HEK293 (cell line): ENCODE measurements around the gene MRTFA.

Experiments used
- CTCF ChIA-PET: fragments of 350-600 bp; formaldehyde crosslinking; extraction: SDS; loops from one replicate; lab custom pipeline; 2021; ENCODE audit warnings: antibody characterized with exemption; lab: Yijun Ruan, JAX
- POLR2A ChIA-PET: fragments of 300-600 bp; formaldehyde crosslinking; extraction: SDS; loops from one replicate; lab custom pipeline; 2020; ENCODE audit warnings: antibody characterized with exemption, inconsistent platforms; lab: Yijun Ruan, JAX
- H3K27ac ChIP-seq: fragments of 200-500 bp; sonication (Bioruptor generic); 2 replicates; pipeline ENCODE4 v1.5.1; 2014; ENCODE audit warnings: low read depth, low read length, control low read depth, inconsistent platforms; ENCODE audit errors: extremely low read depth
- H3K36me3 ChIP-seq, 2 experiments: fragments of 200-500 bp in 1 of 2; sonication (Bioruptor generic) in 1 of 2; 1 replicate in 1 of 2; 2 replicates in 1 of 2; pipeline ENCODE4 v1.5.1; 2014 to 2017; ENCODE audit warnings: inconsistent platforms in 2 of 2, low read length in 2 of 2; ENCODE audit not compliant: control insufficient read depth in 2 of 2, insufficient read depth in 1 of 2
- H3K4me1 ChIP-seq: fragments of 200-500 bp; sonication (Bioruptor generic); 2 replicates; pipeline ENCODE4 v1.5.1; 2014; ENCODE audit warnings: mild to moderate bottlenecking, low read length, inconsistent platforms; ENCODE audit not compliant: control insufficient read depth, insufficient read depth
- H3K4me3 ChIP-seq: 2 replicates; pipeline ENCODE4 v1.5.1; 2011; ENCODE audit warnings: low read depth, mild to moderate bottlenecking, control low read depth, low read length, moderate library complexity
- H3K9me3 ChIP-seq: fragments of 200-500 bp; sonication (Bioruptor generic); 2 replicates; pipeline ENCODE4 v1.5.1; 2014; ENCODE audit warnings: low read depth, low read length, inconsistent platforms; ENCODE audit not compliant: control insufficient read depth, insufficient read depth
- BCL6B ChIP-seq: fragments of 450-650 bp; formaldehyde crosslinking; IDR thresholded peaks from 2 replicates; pipeline ENCODE4 v1.5.1; 2017; ENCODE audit warnings: missing biosample characterization, missing genetic modification characterization
- FEZF1 ChIP-seq: fragments of 450-650 bp; formaldehyde crosslinking; IDR thresholded peaks from 2 replicates; pipeline ENCODE4 v1.5.1; 2016; ENCODE audit warnings: missing biosample characterization, missing genetic modification characterization
- GLI2 ChIP-seq: fragments of 450-650 bp; formaldehyde crosslinking; IDR thresholded peaks from 2 replicates; pipeline ENCODE4; 2017; ENCODE audit warnings: missing biosample characterization, missing genetic modification characterization, low read depth, borderline replicate concordance
- KLF10 ChIP-seq: fragments of 450-650 bp; IDR thresholded peaks from 2 replicates; pipeline ENCODE4 v1.5.1; 2018; ENCODE audit warnings: missing biosample characterization, mild to moderate bottlenecking, missing genetic modification characterization
- MEIS1 ChIP-seq: sonication (generic); formaldehyde crosslinking; IDR thresholded peaks from 2 replicates; pipeline ENCODE4 v1.8.1; 2022; ENCODE audit warnings: missing genetic modification reagents, mild to moderate bottlenecking, borderline replicate concordance
- PATZ1 ChIP-seq: fragments of 450-650 bp; formaldehyde crosslinking; IDR thresholded peaks from 2 replicates; pipeline ENCODE4 v1.5.1; 2016; ENCODE audit warnings: missing biosample characterization, missing genetic modification characterization
- SCRT1 ChIP-seq: fragments of 450-650 bp; formaldehyde crosslinking; IDR thresholded peaks from 2 replicates; pipeline ENCODE4 v1.5.1; 2016; ENCODE audit warnings: missing biosample characterization, missing genetic modification characterization, borderline replicate concordance
- SCRT2 ChIP-seq: fragments of 450-650 bp; formaldehyde crosslinking; IDR thresholded peaks from 2 replicates; pipeline ENCODE4 v1.5.1; 2016; ENCODE audit warnings: missing biosample characterization, missing genetic modification characterization
- SP3 ChIP-seq: fragments of 450-650 bp; formaldehyde crosslinking; IDR thresholded peaks from 2 replicates; pipeline ENCODE4 v1.5.1; 2016; ENCODE audit warnings: missing biosample characterization, missing genetic modification characterization
- SP7 ChIP-seq: fragments of 450-650 bp; formaldehyde crosslinking; IDR thresholded peaks from 2 replicates; pipeline ENCODE4 v1.5.1; 2016; ENCODE audit warnings: missing biosample characterization, missing genetic modification characterization
- ZIC2 ChIP-seq: fragments of 450-650 bp; formaldehyde crosslinking; IDR thresholded peaks from 2 replicates; pipeline ENCODE4 v1.5.1; 2016; ENCODE audit warnings: missing biosample characterization, missing genetic modification characterization
- ZNF112 ChIP-seq: fragments of 450-650 bp; formaldehyde crosslinking; IDR thresholded peaks from 2 replicates; pipeline ENCODE4 v1.5.0; 2017; ENCODE audit warnings: missing biosample characterization, missing genetic modification characterization
- ZNF174 ChIP-seq: fragments of 450-650 bp; formaldehyde crosslinking; IDR thresholded peaks from 2 replicates; pipeline ENCODE4 v1.5.0; 2017; ENCODE audit warnings: missing biosample characterization, mild to moderate bottlenecking, missing genetic modification characterization
- ZNF175 ChIP-seq: fragments of 450-650 bp; formaldehyde crosslinking; IDR thresholded peaks from 2 replicates; pipeline ENCODE4 v1.5.1; 2016; ENCODE audit warnings: missing biosample characterization, missing genetic modification characterization
- ZNF214 ChIP-seq: fragments of 450-650 bp; formaldehyde crosslinking; IDR thresholded peaks from 2 replicates; pipeline ENCODE4 v1.5.1; 2017; ENCODE audit warnings: missing biosample characterization, mild to moderate bottlenecking, missing genetic modification characterization, borderline replicate concordance
- ZNF302 ChIP-seq: fragments of 450-650 bp; formaldehyde crosslinking; IDR thresholded peaks from 2 replicates; pipeline ENCODE4 v1.5.1; 2016; ENCODE audit warnings: missing biosample characterization, missing genetic modification characterization, low read depth
- ZNF341 ChIP-seq: fragments of 450-650 bp; formaldehyde crosslinking; IDR thresholded peaks from 2 replicates; pipeline ENCODE4; 2016; ENCODE audit warnings: low read depth, missing biosample characterization, missing genetic modification characterization
- ZNF354C ChIP-seq: fragments of 450-650 bp; formaldehyde crosslinking; IDR thresholded peaks from 2 replicates; pipeline ENCODE4 v1.5.1; 2016; ENCODE audit warnings: missing biosample characterization, missing genetic modification characterization, low read depth, borderline replicate concordance
- ZNF362 ChIP-seq: fragments of 450-650 bp; formaldehyde crosslinking; IDR thresholded peaks from 2 replicates; pipeline ENCODE4 v1.5.1; 2016; ENCODE audit warnings: missing biosample characterization, missing genetic modification characterization
- ZNF423 ChIP-seq: fragments of 450-650 bp; formaldehyde crosslinking; IDR thresholded peaks from 2 replicates; pipeline ENCODE4 v1.5.1; 2016; ENCODE audit warnings: missing biosample characterization, missing genetic modification characterization
- ZNF510 ChIP-seq: fragments of 450-650 bp; formaldehyde crosslinking; IDR thresholded peaks from 2 replicates; pipeline ENCODE4 v1.5.1; 2018; ENCODE audit warnings: mild to moderate bottlenecking, missing genetic modification characterization, missing biosample characterization; ENCODE audit not compliant: insufficient replicate concordance
- ZNF555 ChIP-seq: fragments of 450-650 bp; formaldehyde crosslinking; conservative IDR thresholded peaks from 2 replicates; pipeline ENCODE4 v1.5.1; 2017; ENCODE audit warnings: missing biosample characterization, mild to moderate bottlenecking, missing genetic modification characterization, inconsistent platforms
- ZNF561 ChIP-seq: fragments of 450-650 bp; IDR thresholded peaks from 2 replicates; pipeline ENCODE4 v1.5.1; 2018; ENCODE audit warnings: missing biosample characterization, missing genetic modification characterization, borderline replicate concordance
- ZNF580 ChIP-seq: fragments of 450-650 bp; formaldehyde crosslinking; IDR thresholded peaks from 2 replicates; pipeline ENCODE4 v1.5.1; 2016; ENCODE audit warnings: missing biosample characterization, missing genetic modification characterization
- ZNF623 ChIP-seq: fragments of 450-650 bp; formaldehyde crosslinking; IDR thresholded peaks from 2 replicates; pipeline ENCODE4 v1.5.1; 2016; ENCODE audit warnings: missing biosample characterization, missing genetic modification characterization
- ZNF629 ChIP-seq: fragments of 450-650 bp; formaldehyde crosslinking; IDR thresholded peaks from 2 replicates; pipeline ENCODE4 v1.5.1; 2017; ENCODE audit warnings: missing biosample characterization, missing genetic modification characterization
- ZNF639 ChIP-seq: fragments of 450-650 bp; formaldehyde crosslinking; IDR thresholded peaks from 2 replicates; pipeline ENCODE4 v1.5.1; 2016; ENCODE audit warnings: missing biosample characterization, missing genetic modification characterization
- ZNF768 ChIP-seq: fragments of 450-650 bp; formaldehyde crosslinking; IDR thresholded peaks from 2 replicates; pipeline ENCODE4 v1.5.1; 2018; ENCODE audit warnings: missing biosample characterization, mild to moderate bottlenecking, missing genetic modification characterization
- ZNF837 ChIP-seq: fragments of 450-650 bp; formaldehyde crosslinking; IDR thresholded peaks from 2 replicates; pipeline ENCODE4 v1.5.1; 2016; ENCODE audit warnings: missing biosample characterization, missing genetic modification characterization
- ZSCAN16 ChIP-seq: fragments of 450-650 bp; formaldehyde crosslinking; IDR thresholded peaks from 2 replicates; pipeline ENCODE4 v1.5.1; 2016; ENCODE audit warnings: missing biosample characterization, missing genetic modification characterization

Gene MRTFA

GRCh38 chr22:40498420-40499208 is 137.9 kb downstream of the MRTFA start:
- H3K36me3 ChIP-seq, result no peaks in the 10 kb centered on the region; a peak in 1 of 3 replicates
- ChIA-PET POLR2A (interaction anchor here (0.8 to 1.1 kb wide), 4 partner anchors 12 to 138 kb away, joined by 3 to 5 read pairs (median 3); partner anchors contain the start of genes MRTFA and SGSM3), CTCF (interaction anchor here (0.7 to 2.5 kb wide), 5 partner anchors 11 to 147 kb away, joined by 3 to 28 read pairs (median 4); no protein-coding TSS in a partner anchor)
- no peaks in the 10 kb centered on the region for H3K9me3 ChIP-seq
- no peak overlapping the region for H3K4me3 ChIP-seq
- H3K4me1 ChIP-seq, result peaks cover 14% of the 10 kb centered on the region
- H3K27ac ChIP-seq, result peak overlapping the region; percentile 58
- peak; percentile 5; the same call in 1 of the 2 replicates for TF ChIP-seq ZNF629 (tag by site-specific recombination)
- no peak for TF ChIP-seq ZNF341 (tag by site-specific recombination)
- TF ChIP-seq ZNF302 (tag by site-specific recombination), result no peak
- TF ChIP-seq ZNF214, result no peak
- TF ChIP-seq ZNF423, result no peak
- TF ChIP-seq ZNF768 (tag by site-specific recombination), result no peak
- TF ChIP-seq BCL6B (tag by site-specific recombination), result no peak
- 0 out of 2 replicates have a peak, but pooled peaks have one; percentile 21 for TF ChIP-seq ZNF639 (tag by site-specific recombination)
- TF ChIP-seq ZSCAN16 (tag by site-specific recombination), result no peak
- no peak for TF ChIP-seq ZIC2 (tag by site-specific recombination)
- TF ChIP-seq ZNF362 (tag by site-specific recombination), result 0 out of 2 replicates have a peak, but pooled peaks have one; percentile 14
- TF ChIP-seq ZNF555, result no peak
- no peak for TF ChIP-seq ZNF175 (tag by site-specific recombination)
- TF ChIP-seq SCRT2, result peak; percentile 82
- TF ChIP-seq ZNF174, result no peak
- no peak for TF ChIP-seq SP7
- no peak for TF ChIP-seq ZNF354C
- no peak for TF ChIP-seq ZNF510 (tag by site-specific recombination)
- TF ChIP-seq ZNF837 (tag by site-specific recombination), result no peak
- 0 out of 2 replicates have a peak, but pooled peaks have one; percentile 28 for TF ChIP-seq SCRT1
- peak; percentile 12; the same call in 1 of the 2 replicates for TF ChIP-seq SP3 (tag by site-specific recombination)
- no peak for TF ChIP-seq ZNF112

- ChIA-PET POLR2A (interaction anchor here (0.6 to 1.7 kb wide), 3 partner anchors 11 to 143 kb away, joined by 3 to 6 read pairs (median 3); partner anchors contain the start of gene MRTFA), CTCF (interaction anchor here (0.7 to 1.1 kb wide), 3 partner anchors 10 to 152 kb away, joined by 3 to 4 read pairs (median 4); no protein-coding TSS in a partner anchor)
- Histone ChIP-seq H3K36me3 (no peaks in the 10 kb centered on the region; a peak in 1 of 3 replicates), H3K4me3 (no peak overlapping the region), H3K9me3 (no peaks in the 10 kb centered on the region), H3K27ac (no peak overlapping the region), H3K4me1 (peaks cover 2% of the 10 kb centered on the region; the same call in 1 of the 2 replicates)
- TF ChIP-seq FEZF1 (tag by site-specific recombination) (no peak), MEIS1 (CRISPR knock-in tag) (no peak), PATZ1 (tag by site-specific recombination) (no peak), ZNF623 (tag by site-specific recombination) (no peak), GLI2 (tag by site-specific recombination) (no peak), KLF10 (tag by site-specific recombination) (no peak), ZNF580 (tag by site-specific recombination) (no peak), ZNF561 (no peak)
These were observed 143.1 kb downstream of the MRTFA start for GRCh38 chr22:40493441-40493840.
